Stomach smooth muscle (tissue), 2 donors: ENCODE data around the gene CEP78.
"Not testable (repeated sequence)": the region's sequence is repeated elsewhere in the genome, so short reads cannot be mapped to it uniquely, and the experiment has no call there.

ENCODE experiments used
- H3K27ac ChIP-seq: one replicate; pipeline ENCODE4 v1.7.0; 2013; ENCODE audit warnings: mild to moderate bottlenecking, low read length, inconsistent platforms
- H3K27me3 ChIP-seq, 2 donors: one replicate each; pipeline ENCODE4 v1.7.0; 2013; ENCODE audit warnings: low read length in 2 of 2; ENCODE audit not compliant: insufficient read depth in 2 of 2, control insufficient read depth in 1 of 2
- H3K36me3 ChIP-seq, 2 donors: one replicate each; pipeline ENCODE4 v1.7.0; 2013; ENCODE audit warnings: low read length in 2 of 2; ENCODE audit not compliant: control insufficient read depth in 2 of 2, insufficient read depth in 2 of 2
- H3K4me1 ChIP-seq: one replicate; pipeline ENCODE4 v1.7.0; 2013; ENCODE audit warnings: low read length; ENCODE audit not compliant: control insufficient read depth, insufficient read depth
- H3K4me3 ChIP-seq, 2 donors: one replicate each; pipeline ENCODE4 v1.7.0; 2013; ENCODE audit warnings: low read length in 2 of 2
- H3K9ac ChIP-seq, 2 donors: one replicate each; pipeline ENCODE4 v1.7.0; 2013; ENCODE audit warnings: low read length in 2 of 2, mild to moderate bottlenecking in 1 of 2
- H3K9me3 ChIP-seq, 2 donors: one replicate each; pipeline ENCODE4 v1.7.0; 2013; ENCODE audit warnings: low read length in 2 of 2; ENCODE audit not compliant: control insufficient read depth in 2 of 2
- donor health status: healthy.
- donor health status: Pancreatic carcinoma.

The CEP78 gene

DNA sequence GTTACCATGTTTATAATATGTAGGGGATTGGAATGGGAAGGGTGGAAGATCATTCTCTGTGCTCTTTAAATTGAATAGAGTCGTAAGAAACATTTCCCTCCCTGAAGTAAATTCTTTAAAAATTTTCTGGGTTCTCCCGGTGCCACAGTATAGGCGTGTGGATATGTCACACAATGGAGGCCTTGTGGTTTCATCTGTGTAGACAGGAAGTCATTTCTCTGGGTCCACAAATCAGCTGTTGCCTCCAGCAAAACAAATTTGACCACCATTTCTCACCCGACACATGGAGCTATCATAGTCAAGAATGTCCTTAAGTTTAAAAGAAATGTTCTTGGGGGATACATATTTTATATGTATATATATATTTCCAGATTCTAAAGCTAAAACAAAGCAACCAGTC lies 17.4 kb downstream of the CEP78 start:
- Histone ChIP-seq H3K27me3 (no peaks in the 10 kb centered on the region), H3K4me3 (no peak overlapping the region), H3K36me3 (peaks cover 2 to 3% of the 10 kb centered on the region in 2 donors), H3K4me1 (no peaks in the 10 kb centered on the region), H3K27ac (no peak overlapping the region), H3K9ac (no peak overlapping the region), H3K9me3 (no peaks in the 10 kb centered on the region)

DNA sequence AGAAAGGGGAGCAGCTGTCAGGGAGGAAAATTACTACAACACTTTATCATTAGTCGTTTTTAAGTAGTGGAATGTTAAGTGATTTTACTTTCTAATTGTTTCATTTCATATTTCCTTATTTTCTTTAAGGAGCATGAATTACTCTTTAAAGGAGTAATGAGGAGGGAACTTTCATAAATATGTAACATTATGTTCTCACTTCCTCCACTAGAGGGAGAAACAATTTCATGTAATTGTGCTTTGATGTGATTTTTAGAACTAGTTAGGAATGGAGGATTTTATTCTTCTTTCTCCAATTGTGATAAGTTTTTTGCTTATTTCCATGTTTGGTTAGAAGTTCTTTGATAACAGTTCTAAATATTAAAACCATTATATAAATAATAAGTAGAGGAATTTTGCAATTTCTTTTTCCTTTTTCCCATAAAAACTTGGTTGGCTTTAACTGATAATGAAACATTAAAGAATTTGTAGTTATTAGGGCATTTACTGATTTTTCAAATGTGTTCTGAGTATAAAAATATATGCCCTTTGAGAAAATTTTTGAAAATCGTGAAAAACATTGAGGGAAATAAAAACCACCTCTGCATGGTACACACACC lies 25.6 kb downstream of the CEP78 start:
- H3K4me1 ChIP-seq = no peaks in the 10 kb centered on the region
- no peak overlapping the region for H3K4me3 ChIP-seq
- H3K9ac ChIP-seq = no peak overlapping the region
- H3K27me3 ChIP-seq = no peaks in the 10 kb centered on the region
- H3K9me3 ChIP-seq = no peaks in the 10 kb centered on the region
- H3K36me3 ChIP-seq = peaks cover 6 to 7% of the 10 kb centered on the region in 2 donors
- H3K27ac ChIP-seq = no peak overlapping the region

DNA sequence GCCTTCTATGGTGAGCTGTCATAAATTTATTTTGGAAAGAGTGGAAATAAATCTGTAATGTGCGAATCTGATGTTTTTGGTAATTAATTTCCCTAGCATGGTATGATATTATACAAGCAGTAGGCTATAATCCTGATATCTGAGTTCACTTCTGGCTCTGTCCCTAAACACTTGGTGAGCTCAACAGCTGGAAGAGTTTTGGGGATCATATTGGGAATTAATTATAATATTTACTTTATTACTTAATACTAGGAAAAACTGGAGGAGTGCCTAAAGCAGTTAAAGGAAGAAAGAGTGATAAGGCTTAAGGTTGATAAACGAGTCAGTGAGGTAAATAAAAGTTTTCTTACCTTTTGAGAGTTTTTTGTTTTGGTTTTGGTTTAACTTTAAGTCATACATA lies 26.8 kb downstream of the CEP78 start:
- no peak overlapping the region for H3K27ac ChIP-seq
- H3K36me3 ChIP-seq = peaks cover 7% of the 10 kb centered on the region in 2 donors
- H3K9me3 ChIP-seq = no peaks in the 10 kb centered on the region
- no peak overlapping the region for H3K4me3 ChIP-seq
- no peak overlapping the region for H3K9ac ChIP-seq
- H3K4me1 ChIP-seq = no peaks in the 10 kb centered on the region
- H3K27me3 ChIP-seq = no peaks in the 10 kb centered on the region

DNA sequence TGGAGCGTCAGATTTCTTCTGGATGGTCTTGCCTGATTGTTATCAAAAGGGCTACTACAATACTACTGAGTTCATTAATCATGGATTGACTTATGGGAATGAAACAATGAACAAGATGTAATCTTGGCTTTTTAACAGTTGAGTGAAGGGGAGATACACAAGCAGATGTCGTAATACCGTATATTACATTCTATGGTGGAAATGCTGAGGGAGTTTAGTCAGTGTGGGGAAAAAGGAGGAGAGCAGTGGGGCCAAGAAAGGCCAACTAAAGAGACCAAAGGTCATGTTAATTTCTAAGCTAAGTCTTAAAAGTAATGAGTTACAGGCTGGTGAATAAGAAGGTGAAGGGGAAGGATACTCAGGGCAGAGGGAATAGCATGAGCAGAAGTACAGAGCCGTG lies 32.0 kb downstream of the CEP78 start:
- Histone ChIP-seq H3K27ac (no peak overlapping the region), H3K27me3 (no peaks in the 10 kb centered on the region), H3K4me3 (no peak overlapping the region), H3K4me1 (no peaks in the 10 kb centered on the region), H3K9ac (no peak overlapping the region), H3K9me3 (no peaks in the 10 kb centered on the region), H3K36me3 (peaks cover 9 to 11% of the 10 kb centered on the region in 2 donors)

DNA sequence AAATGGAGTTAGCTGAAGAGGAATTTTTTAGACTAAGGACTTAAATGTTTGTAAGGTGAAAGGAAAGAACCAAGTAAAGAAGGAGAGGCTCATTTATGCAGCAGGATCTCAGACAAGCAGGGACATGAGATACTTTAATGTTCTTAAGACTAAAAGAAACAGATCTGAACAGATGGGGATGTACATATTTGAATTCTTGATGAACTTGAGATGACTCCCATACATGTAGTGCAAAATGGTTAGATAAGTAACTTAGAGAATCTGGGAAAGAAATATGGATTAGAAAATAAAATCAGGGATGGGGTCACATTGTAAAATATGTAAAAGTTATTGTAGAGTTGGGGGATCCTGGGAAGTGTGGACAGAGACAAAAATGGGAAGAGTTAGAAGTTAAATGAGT lies 33.9 kb downstream of the CEP78 start:
- no peaks in the 10 kb centered on the region for H3K27me3 ChIP-seq
- no peak overlapping the region for H3K27ac ChIP-seq
- H3K9ac ChIP-seq = no peak overlapping the region
- H3K4me1 ChIP-seq = no peaks in the 10 kb centered on the region
- H3K36me3 ChIP-seq = peaks cover 9 to 11% of the 10 kb centered on the region in 2 donors
- no peaks in the 10 kb centered on the region for H3K9me3 ChIP-seq
- no peak overlapping the region for H3K4me3 ChIP-seq

DNA sequence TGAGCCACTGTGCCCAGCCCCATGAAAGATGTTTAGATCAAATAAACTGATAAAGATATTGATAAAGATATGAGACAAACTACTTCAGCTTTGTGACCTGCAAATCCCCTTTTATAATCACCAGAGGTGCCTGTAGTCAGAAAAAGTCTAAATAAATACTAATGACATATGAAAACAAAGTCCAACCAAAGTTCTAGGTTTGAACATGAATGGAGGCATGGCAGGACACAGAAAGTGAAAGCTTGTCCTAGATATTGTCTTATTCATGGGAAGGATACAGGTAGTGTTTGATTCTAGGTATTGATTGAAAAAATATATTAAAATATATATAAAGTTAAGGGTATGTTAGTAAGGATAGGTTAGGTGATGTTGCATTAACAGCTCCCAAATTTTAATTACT lies 36.4 kb downstream of the CEP78 start:
- Histone ChIP-seq H3K27me3 (no peaks in the 10 kb centered on the region), H3K9me3 (no peaks in the 10 kb centered on the region), H3K27ac (no peak overlapping the region), H3K36me3 (peaks cover 4 to 5% of the 10 kb centered on the region in 2 donors), H3K9ac (no peak overlapping the region), H3K4me3 (no peak overlapping the region), H3K4me1 (no peaks in the 10 kb centered on the region)

DNA sequence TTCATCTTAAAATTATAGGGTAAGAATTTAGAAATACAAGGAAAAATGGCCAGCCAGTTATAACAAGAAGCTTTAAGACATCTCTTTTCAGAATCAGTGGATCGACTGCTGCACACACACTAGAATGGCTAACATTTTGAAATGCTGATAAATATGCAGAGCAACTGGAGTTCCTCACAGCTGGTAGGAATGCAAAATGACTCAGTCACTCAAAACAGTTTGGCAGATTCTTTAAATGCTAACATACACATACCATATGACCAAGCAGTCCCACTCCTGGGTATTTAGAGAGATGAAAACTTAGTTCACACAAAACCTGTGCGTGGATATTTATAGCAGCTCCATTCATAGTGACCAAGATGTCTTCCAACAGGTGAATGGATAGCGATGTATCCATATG lies 37.9 kb downstream of the CEP78 start:
- H3K27me3 ChIP-seq = no peaks in the 10 kb centered on the region
- no peak overlapping the region for H3K9ac ChIP-seq
- H3K4me3 ChIP-seq = no peak overlapping the region
- no peaks in the 10 kb centered on the region for H3K9me3 ChIP-seq
- no peaks in the 10 kb centered on the region for H3K4me1 ChIP-seq
- H3K36me3 ChIP-seq = no peaks in the 10 kb centered on the region
- H3K27ac ChIP-seq = no peak overlapping the region

DNA sequence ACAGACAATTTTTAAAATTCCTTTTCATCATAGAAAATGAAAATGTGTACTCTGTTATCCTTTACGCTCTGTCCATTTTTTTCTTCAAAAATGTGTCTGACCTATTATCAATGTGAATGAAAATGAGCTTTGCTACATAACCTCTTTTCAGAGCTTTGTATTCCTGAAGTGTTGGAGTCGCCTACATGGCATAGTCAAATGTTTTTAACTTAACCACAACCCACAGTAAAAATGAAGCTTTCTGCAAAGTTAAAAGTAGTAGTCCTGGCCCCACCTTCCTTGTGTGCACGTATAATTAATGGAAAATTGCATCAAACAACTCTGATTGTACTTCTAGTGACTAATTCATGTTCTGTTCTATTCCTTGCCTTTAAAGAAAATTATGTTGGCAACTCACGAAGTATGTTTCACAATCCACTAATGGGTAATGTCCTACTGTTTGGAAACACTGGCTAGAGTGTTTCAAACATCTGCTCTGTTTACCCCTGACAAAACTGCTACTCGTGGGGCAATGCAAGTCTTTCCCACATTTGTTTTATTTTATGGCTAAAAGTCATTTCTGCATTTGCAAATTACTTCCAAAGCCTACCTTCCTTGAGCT lies 42.4 kb downstream of the CEP78 start:
- Histone ChIP-seq H3K9me3 (no peaks in the 10 kb centered on the region), H3K27me3 (no peaks in the 10 kb centered on the region), H3K36me3 (no peaks in the 10 kb centered on the region), H3K27ac (no peak overlapping the region), H3K9ac (no peak overlapping the region), H3K4me1 (peaks cover 6% of the 10 kb centered on the region), H3K4me3 (no peak overlapping the region)

DNA sequence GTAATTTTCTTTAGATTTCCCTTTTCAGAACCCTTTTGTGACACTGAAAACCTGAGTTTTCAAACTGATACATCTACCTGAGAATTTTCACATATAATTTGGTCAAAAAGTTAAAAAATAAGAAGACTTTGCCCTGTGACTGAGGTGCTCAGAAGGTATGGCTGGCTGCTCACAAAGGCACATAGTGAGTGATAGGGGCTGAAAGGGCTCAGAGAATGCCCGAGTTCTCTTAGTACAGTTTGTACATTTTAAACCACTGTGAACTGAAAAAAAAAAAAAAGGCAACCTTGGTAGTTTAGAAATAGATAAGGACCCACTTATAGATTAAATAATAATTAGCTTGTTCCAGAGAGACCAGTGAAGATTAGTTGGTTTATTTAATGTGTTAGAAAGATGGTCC lies 42.9 kb downstream of the CEP78 start:
- H3K27me3 ChIP-seq = no peaks in the 10 kb centered on the region

DNA sequence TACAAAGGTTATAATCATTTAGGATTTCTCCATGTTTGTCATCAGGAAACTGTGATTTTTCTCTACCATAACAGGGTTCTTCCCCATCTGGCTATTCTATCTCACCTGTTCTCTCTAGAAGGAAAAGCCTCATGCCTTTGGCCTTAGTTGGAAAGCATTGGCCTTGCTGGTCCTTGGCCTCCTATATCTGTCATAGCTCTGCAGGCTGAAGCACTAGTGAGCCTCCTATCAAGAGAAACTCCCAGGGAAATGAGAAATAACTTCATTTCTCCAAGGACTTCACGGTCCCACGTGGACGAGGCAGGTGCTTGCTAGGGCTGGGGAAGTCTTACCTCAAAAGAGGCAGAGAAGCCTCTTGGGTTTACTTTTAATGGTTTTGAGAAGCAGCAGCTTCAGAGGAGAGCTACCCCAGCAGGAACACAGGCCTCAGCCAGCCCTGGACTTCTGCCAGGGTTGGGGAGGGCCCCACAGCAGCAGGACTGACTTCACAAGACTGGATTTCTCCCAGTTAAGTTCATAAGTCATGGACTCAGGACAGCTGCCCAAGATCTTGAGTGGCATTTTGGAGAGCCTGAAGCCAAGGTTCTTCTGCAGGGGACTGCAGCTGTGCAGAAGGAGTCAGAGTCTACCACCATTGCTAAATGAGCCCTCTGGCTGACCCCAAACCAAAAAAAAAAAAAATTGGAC lies 45.2 kb downstream of the CEP78 start:
- Histone ChIP-seq H3K36me3 (no peaks in the 10 kb centered on the region), H3K27me3 (no peaks in the 10 kb centered on the region), H3K9ac (no peak overlapping the region), H3K4me3 (no peak overlapping the region), H3K9me3 (no peaks in the 10 kb centered on the region), H3K4me1 (peaks cover 6% of the 10 kb centered on the region), H3K27ac (no peak overlapping the region)

More for the DNA sequence above, 42.9 kb downstream of the CEP78 start:
- Histone ChIP-seq H3K9me3 (no peaks in the 10 kb centered on the region), H3K9ac (no peak overlapping the region), H3K27ac (no peak overlapping the region), H3K36me3 (no peaks in the 10 kb centered on the region), H3K4me1 (peaks cover 6% of the 10 kb centered on the region), H3K4me3 (no peak overlapping the region)

DNA sequence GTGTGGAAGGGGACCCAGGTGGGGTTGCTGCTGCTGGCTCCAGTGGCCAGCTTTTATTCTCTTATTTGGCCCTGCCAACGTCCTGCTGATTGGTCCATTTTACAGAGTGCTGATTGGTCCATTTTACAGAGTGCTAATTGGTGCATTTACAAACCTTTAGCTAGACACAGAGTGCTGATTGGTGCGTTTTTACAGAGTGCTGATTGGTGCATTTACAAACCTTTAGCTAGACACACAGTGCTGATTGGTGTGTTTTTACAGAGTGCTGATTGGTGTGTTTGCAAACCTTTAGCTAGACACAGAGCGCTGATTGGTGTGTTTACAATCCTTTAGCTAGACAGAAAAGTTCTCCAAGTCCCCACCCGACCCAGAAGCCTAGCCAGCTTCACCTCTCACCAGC lies 48.3 kb downstream of the CEP78 start:
- not testable (repeated sequence) for H3K27ac ChIP-seq

More for the DNA sequence above, 48.3 kb downstream of the CEP78 start:
- not testable (repeated sequence) for H3K9ac ChIP-seq, H3K27me3 ChIP-seq, H3K36me3 ChIP-seq, H3K9me3 ChIP-seq, H3K4me3 ChIP-seq, H3K4me1 ChIP-seq
